Kidney glomerular epithelial cell (primary cell): ENCODE data around the gene PPP1R2B.
"Not testable (repeated sequence)": the region's sequence is repeated elsewhere in the genome, so short reads cannot be mapped to it uniquely, and the experiment has no call there.

Experiments
- DNase-seq: peaks from one replicate; lab custom pipeline; 2025; lab: John Stamatoyannopoulos, UW

PPP1R2B gene

DNA sequence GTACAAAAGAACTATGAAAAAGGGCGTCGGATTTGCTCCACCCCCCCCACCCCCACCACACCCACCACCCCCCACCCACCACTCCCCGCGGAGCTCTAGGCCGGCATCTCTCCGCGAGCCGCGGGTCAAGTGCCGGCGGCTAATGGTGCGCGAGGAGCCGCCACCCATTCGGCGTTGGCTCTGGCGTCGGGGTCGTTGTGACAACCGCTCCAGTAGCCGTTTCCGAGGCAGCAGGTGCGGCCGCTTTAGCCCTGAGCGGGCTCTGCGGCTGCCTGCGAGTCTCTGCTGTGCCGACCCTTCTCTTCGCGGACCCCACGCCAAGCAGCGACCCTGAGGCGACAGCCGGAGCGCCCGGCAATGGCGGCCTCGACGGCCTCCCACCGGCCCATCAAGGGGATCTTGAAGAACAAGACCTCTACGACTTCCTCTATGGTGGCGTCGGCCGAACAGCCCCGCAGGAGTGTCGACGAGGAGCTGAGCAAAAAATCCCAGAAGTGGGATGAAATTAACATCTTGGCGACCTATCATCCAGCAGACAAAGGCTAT, at the start of gene PPP1R2B:
Gene PPP1R2B, plus strand, starts transcription at position 90 of the 546 bp plus-strand sequence. Its CDS starts 268 bp downstream, at position 358.
- DNase-seq = no peak

- DNase-seq = no peak
Observed at GRCh38 chr5:156800929-156801328, 49.2 kb upstream of the PPP1R2B start.

DNA sequence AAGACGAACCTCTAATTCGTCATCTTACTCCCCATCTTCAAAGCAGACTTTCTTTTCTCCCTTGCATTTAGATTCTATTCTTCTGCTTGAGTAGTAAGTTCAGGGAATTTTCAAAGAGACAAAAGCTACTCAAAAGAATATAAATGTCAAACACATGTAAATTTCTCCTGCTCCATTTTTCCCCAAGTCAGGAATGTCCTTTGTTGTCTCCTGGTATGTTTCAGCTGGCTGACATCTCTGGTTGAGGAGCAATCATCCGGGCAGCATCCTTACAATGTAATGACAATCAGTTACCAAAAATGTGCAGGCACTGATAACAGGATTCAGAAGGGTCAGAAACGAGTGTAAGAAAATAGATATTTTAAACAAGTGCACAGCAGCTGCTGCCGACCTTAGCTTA, 47.6 kb upstream of the PPP1R2B start:
- DNase-seq = no peak

DNA sequence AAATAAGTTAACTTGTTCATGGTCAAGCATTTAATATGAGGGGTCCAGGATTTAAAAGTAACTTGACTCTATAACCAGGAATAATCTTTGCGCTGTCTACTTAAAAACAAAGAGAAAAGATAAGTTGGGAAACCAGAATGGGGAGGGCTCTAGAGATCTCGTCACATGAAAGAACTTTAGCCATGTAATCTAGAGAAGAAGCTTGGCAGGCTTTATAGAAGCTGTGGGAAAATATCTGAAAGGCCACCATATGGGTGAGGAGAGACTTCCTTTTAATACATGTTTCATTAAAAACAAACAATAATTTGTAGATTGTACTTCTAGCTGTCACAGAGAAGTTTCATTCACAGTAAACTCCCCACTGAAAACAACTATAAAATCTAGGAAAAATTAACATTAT, 46.7 kb upstream of the PPP1R2B start:
- DNase-seq = no peak

DNA sequence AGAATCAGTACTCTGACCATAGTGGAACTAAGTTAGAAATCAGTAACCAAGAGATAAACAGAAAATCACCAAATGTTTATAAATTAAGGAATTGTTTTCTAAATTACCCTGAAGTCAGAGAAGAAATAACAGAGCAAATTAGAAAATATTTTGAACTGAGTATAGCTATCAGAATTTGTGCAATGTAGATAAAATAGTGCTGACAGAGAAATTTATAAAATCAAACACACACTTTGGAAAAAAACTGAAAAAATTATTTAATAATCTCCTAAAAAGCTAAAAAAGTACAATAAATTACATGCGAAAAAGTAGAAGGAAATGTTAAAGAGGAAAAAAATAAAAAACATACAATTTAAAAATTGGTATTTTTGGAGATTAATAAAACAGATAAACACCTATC, 37.1 kb upstream of the PPP1R2B start:
- no peak for DNase-seq

GRCh38 chr5:156815988-156816599, 34.0 kb upstream of the PPP1R2B start:
- DNase-seq = peak; percentile 23

- DNase-seq = no peak
Observed at GRCh38 chr5:156819537-156819936, 30.6 kb upstream of the PPP1R2B start.

GRCh38 chr5:156819967-156820581, 30.0 kb upstream of the PPP1R2B start:
- no peak for DNase-seq

GRCh38 chr5:156824241-156824640, 25.9 kb upstream of the PPP1R2B start:
- DNase-seq = no peak

DNA sequence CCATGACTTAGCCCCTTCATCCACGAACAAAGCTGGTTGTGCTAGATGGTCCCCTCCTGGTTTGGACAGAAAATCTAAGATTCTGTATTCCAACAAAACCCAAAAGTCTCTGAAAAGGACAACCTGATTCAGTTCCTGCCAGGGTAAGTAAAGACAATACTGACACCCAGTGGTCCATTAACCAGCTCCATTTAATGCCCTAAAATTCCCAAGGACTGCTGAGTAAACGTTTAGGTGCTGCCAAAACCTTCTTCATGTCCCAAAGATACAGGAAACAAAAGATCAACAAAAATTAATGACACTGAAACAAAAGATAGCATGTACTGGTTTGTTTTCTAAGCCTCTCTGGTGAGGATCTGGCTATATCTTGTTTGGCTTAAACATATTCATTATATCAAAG, 25.3 kb upstream of the PPP1R2B start:
- peak; percentile 19 for DNase-seq

DNA sequence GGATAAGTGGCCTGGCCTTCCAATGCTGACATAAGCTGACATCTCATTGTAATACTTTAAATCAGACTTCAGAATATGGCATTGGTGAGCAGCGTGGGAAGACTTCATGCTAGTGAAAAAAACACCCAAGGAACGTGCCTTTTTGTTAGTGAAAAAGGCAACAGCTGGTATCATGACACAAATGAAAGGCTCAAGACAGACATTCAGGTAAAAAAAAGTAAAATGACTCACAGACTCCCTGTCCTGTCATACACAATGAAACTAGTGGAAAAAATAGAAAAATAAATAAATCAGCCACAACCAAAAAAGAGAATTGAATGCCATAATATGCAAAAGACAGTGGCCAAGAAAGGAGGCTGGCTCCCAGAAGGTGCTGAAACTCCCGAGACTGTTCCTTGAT, 24.4 kb upstream of the PPP1R2B start:
- DNase-seq = no peak

DNA sequence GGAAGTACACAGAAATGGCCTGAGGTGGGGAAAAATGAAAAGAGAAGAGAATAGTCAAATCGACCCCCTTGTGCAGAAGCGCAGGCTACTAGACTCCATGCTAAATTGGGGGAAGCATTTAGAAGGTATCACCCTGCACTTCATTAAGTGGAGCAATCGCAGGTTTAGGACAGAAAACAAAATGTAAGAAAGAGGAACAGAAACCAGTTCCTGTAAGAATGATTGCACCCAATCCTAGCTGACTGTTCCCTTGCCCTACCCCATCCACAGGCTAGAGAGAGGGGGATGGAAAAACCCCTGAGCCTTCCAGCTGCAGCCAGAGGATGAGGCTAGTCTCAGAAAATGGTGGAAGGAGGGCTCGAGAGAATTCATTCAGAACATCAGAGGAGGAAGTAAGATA, 23.9 kb upstream of the PPP1R2B start:
- DNase-seq = no peak

- DNase-seq = no peak
Observed at GRCh38 chr5:156834916-156835315, 15.2 kb upstream of the PPP1R2B start.

DNA sequence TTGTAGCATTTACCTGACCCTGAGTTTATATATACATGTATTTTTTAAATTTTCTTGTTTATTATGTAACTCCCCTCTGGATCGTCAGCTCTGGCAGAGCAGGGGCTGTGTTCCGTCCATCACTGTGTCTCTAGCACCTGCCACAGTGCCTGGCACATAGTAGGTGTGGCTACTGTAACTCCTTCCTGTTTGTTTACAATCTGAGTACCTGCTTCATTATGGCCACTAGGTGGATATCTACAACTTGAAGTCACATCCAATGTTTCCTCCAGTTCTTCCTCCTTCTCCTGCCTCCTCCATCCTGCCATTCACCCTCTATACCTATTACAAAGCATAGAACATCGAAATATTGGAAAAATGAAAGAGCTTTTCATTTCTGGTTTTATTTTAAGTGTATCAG, 14.2 kb upstream of the PPP1R2B start:
- peak; percentile 3 for DNase-seq

- no peak for DNase-seq
Observed at GRCh38 chr5:156836846-156837245, 13.2 kb upstream of the PPP1R2B start.

DNA sequence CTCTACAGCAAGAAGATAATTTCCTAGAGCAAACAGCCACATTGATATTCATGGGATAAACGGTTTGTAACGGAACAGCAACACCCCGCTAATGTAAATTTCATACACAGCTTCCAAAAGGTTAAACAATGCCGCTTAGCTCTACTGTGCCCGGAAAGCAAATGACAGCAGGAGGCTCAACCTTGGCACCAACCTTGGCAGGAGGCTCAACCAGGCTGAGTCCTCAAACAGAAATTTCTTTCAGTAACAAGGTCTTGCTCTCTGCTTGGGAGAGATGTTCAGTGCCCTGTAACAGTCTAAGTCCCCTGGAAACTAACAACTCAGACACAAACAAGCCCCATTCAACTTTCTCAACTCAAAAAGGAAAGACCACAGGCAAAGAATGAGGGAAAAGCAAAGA, 11.1 kb upstream of the PPP1R2B start:
- no peak for DNase-seq

GRCh38 chr5:156841737-156842136, 8.4 kb upstream of the PPP1R2B start:
- DNase-seq = no peak

DNA sequence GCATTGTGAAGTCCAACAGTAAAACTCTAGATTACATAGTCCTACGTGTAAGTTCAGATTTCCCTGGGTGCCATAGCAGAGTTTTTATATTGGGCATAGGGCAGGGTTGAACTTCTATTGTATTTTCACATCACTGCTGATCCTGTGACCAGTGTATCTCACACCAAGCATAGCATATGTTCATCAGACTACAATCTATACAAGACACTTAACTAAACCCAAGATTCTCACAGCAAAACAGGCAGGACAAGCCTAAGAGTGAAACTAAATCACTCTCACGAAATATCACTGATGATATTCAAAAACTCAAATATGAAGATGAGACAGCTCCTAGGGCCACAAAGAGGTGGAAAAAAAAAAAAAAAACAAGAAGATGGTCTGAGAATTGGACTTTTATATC, 3.2 kb upstream of the PPP1R2B start:
- DNase-seq = no peak

DNA sequence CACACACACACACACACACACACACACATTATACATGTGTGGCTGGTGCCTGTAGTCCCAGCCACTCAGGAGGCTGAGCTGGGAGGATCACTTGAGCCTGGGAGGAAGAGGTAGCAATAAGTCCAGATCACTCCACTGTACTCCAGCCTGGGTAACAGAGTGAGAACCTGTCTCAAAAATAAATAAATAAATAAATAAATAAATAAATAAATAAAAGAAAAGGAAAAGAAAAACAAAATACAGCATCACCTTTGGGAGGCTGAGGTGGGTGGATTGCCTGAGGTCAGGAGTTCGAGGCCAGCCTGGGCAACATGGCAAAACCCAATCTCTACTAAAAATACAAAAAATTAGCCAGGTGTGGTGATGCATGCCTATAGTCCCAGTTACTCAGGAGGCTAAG, 1.6 kb upstream of the PPP1R2B start:
- not testable (repeated sequence) for DNase-seq

DNA sequence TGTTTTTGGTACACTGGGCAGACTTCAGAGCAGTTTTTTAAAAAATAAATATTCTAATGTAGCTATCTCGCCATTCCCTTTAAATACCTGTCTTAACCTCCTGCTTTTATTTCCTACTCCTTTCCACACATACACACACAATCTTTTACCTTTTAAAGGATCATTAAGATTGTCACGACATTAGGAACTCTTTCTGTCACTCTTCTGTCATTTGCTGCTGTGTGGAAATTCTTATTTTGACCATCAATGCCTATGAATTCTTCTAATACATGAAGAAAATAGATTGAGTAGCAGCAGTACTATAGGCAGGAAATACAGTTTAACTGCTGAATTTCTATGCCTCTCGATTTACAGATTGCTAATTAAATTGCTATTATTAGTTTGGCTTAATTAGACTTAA, 1.8 kb downstream of the PPP1R2B start:
- no peak for DNase-seq

DNA sequence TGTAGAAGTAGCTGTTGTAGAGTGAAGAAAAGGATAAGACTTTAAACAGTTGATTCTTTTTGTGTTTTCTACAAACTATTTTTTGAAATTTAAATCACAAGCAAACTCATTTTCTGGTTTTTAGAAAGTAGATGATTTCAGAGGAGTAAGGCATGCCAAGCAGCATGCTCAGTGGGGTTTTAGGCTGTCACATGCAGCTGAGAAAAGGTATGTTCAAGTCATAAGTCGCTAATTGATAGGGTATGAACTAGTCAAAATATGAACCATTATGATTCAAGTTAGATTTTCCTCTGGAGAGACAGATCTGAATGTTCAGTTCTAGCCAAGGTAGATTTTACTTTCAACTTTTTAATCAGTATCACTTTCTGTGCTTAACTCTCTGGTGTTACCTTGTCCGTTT, 3.0 kb downstream of the PPP1R2B start:
- not testable (repeated sequence) for DNase-seq

DNA sequence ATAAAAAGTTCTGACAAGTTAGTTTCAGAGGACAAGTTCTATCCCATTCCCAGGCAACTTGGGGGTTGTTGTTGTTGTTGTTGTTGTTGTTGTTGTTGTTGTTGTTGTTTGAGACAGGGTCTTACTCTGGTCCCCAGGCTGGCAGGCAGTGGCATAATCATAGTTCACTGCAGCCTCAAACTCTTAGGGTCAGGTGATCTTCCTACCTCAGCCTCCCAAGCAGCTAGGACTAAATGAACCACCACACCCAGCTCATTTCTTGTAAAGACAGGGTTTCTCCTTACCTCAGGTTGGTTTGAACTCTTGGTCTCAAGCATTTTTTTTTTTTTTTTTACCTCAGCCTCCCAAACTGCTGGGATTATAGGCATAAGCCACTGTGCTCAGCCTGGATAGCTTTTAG, 15.3 kb downstream of the PPP1R2B start:
- DNase-seq = no peak

DNA sequence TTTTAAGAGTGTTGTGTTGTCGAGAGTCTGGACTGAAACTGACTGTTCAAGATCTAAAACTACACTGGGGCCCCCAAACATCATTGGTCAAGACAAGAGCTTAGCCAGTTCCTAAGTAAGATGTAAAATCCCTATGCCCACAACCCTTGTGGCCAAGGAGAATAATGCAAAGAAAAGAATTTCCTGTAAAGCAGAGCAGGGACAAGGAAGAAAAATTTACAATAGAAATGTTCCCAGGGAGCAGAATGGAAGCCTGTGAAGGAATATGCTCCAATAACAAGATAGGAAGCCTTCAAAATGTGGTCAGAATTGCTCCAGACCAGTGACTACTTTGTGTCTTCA, 20.4 kb downstream of the PPP1R2B start:
- DNase-seq = no peak

- DNase-seq = no peak
Observed at GRCh38 chr5:156871212-156871611, 21.1 kb downstream of the PPP1R2B start.
